ENCODE measurements around the gene GALNT2. TPM values are rescaled to one million over a fixed set of nuclear protein-coding genes. Genes with fewer than 3 reads are reported as not detected.

Gene GALNT2
- total and polyA plus RNA-seq, 3 donors from 2014 or later: 63.0 to 135 (median 114) TPM

- 88 to 91% methylated on average over 41 of the region's 41 CpGs for WGBS, 2 donors
- no peak for DNase-seq
- Histone ChIP-seq H3K4me1 (peaks cover 14% of the 10 kb centered on the region), H3K36me3 (ENCODE audit: low read depth, missing control alignments) (no peaks in the 10 kb centered on the region), H3K4me3 (no peak overlapping the region), H3K9me3 (no peaks in the 10 kb centered on the region), H3K27me3 (no peaks in the 10 kb centered on the region), H3K27ac (no peak overlapping the region)
- TF ChIP-seq CTCF (IDR thresholded peaks at IDR 0.05): no peak
- TF ChIP-seq POLR2A (IDR thresholded peaks at IDR 0.05): no peak
- intact Hi-C loops (cut with DNase I; ENCODE audit: low total_unique reads): no loop called here
These were observed 130.9 kb downstream of the GALNT2 start for GRCh38 chr1:230197644-230198567.

- H3K27me3 ChIP-seq: no peaks in the 10 kb centered on the region
- H3K4me3 ChIP-seq: no peak overlapping the region
- H3K4me1 ChIP-seq: peaks cover 14% of the 10 kb centered on the region
- H3K27ac ChIP-seq: no peak overlapping the region
- no peaks in the 10 kb centered on the region for H3K36me3 ChIP-seq (ENCODE audit: low read depth, missing control alignments)
- intact Hi-C loops (cut with DNase I; ENCODE audit: low total_unique reads): no loop called here
- DNase-seq: no peak
- no peaks in the 10 kb centered on the region for H3K9me3 ChIP-seq
- no peak for TF ChIP-seq CTCF (IDR thresholded peaks at IDR 0.05)
- TF ChIP-seq POLR2A (IDR thresholded peaks at IDR 0.05): no peak
- WGBS, 2 donors: 89 to 90% methylated on average over 7 of the region's 7 CpGs
These were observed 132.0 kb downstream of the GALNT2 start for GRCh38 chr1:230199034-230199433.

GRCh38 chr1:230199554-230199953, 132.5 kb downstream of the GALNT2 start:
- H3K27me3 ChIP-seq: no peaks in the 10 kb centered on the region
- TF ChIP-seq POLR2A (IDR thresholded peaks at IDR 0.05) (no peak), CTCF (IDR thresholded peaks at IDR 0.05) (no peak)
- WGBS, 2 donors: 92% methylated on average over 4 of the region's 4 CpGs
- intact Hi-C loops (cut with DNase I; ENCODE audit: low total_unique reads): no loop called here
- no peaks in the 10 kb centered on the region for H3K9me3 ChIP-seq
- peaks cover 14% of the 10 kb centered on the region for H3K4me1 ChIP-seq
- no peak overlapping the region for H3K4me3 ChIP-seq
- no peak overlapping the region for H3K27ac ChIP-seq
- H3K36me3 ChIP-seq (ENCODE audit: low read depth, missing control alignments): no peaks in the 10 kb centered on the region
- DNase-seq: no peak

- Histone ChIP-seq H3K27ac (no peak overlapping the region), H3K36me3 (ENCODE audit: low read depth, missing control alignments) (no peaks in the 10 kb centered on the region), H3K4me1 (peaks cover 9% of the 10 kb centered on the region), H3K9me3 (no peaks in the 10 kb centered on the region), H3K4me3 (no peak overlapping the region), H3K27me3 (no peaks in the 10 kb centered on the region)
- intact Hi-C loops (cut with DNase I; ENCODE audit: low total_unique reads): no loop called here
- DNase-seq: no peak
- TF ChIP-seq POLR2A (IDR thresholded peaks at IDR 0.05): no peak
- no peak for TF ChIP-seq CTCF (IDR thresholded peaks at IDR 0.05)
- 97 to 98% methylated on average over 9 of the region's 9 CpGs for WGBS, 2 donors
These were observed 133.2 kb downstream of the GALNT2 start for GRCh38 chr1:230200276-230200675.
